Motor neuron (in vitro differentiated cells): Measurements from ENCODE around the gene AGPAT2. TPM values are rescaled to one million over a fixed set of nuclear protein-coding genes. Genes with fewer than 3 reads are reported as not detected.

ENCODE experiments used
- ATAC-seq, 8 experiments: fragments of 200-7000 bp; cut with Tn5 transposase; replicated peaks in 6 of 8; 2 replicates each; pipeline ENCODE4 v1.8.0; 2021; ENCODE audit warnings: mild to moderate bottlenecking in 8 of 8, moderate library complexity in 8 of 8
- H3K27ac ChIP-seq, 2 donors: fragments of 250-450 bp; sonication (Bioruptor Pico); 2 replicates each; pipeline ENCODE4 v1.9.0; 2021; ENCODE audit warnings: antibody characterized with exemption in 2 of 2, mild to moderate bottlenecking in 2 of 2, moderate library complexity in 1 of 2
- H3K4me1 ChIP-seq, 2 donors: fragments of 250-450 bp; sonication (Bioruptor Pico); replicated peaks in 1 of 2; 2 replicates each; pipeline ENCODE4 v1.6.1; 2021; ENCODE audit warnings: antibody characterized with exemption in 2 of 2, mild to moderate bottlenecking in 2 of 2, moderate library complexity in 1 of 2
- H3K4me3 ChIP-seq, 5 donors: fragments of 250-450 bp; sonication (Bioruptor Pico); 2 replicates each; pipeline ENCODE4 v1.9.0; 2021; ENCODE audit warnings: antibody characterized with exemption in 5 of 5, mild to moderate bottlenecking in 5 of 5, moderate library complexity in 4 of 5
- WGBS, 10 experiments: fragments of 450-650 bp; shearing (Covaris generic); methylation state at CpG; one replicate each; pipeline ENCODE4 v1.0.0; 2022; 5-methylcytosine and 5-hydroxymethylcytosine counted together
- in situ Hi-C, 9 experiments: fragments of 400-800 bp; cut with MboI; loops; one replicate each; pipeline ENCODE4 v1.15.0; 2021; ENCODE audit warnings: low sequenced_read_pairs in 9 of 9, low pct_unique_long_range_greater_than_20kb in 2 of 9; ENCODE audit not compliant: unreplicated experiment in 9 of 9
- total RNA-seq, 8 experiments: library from RNA; unstranded; fragments of 300-600 nt; gene quantifications; 2 replicates each; pipeline versions ENCODE4 v1.2.3 to v1.2.4, GENCODE V29; 2022

The AGPAT2 gene
- total RNA-seq = 10 to 100 TPM in 2 of 8 experiments, 1 to 10 TPM in 6; 1.5 to 19.7 (median 4.6) TPM

- peak; percentile 72 to 78 (median 74) for ATAC-seq
- in situ Hi-C loops = no loop called here
- WGBS, 10 experiments = no CpG with 5 or more reads among the region's 106 CpGs
These were observed at the start of gene AGPAT2 for GRCh38 chr9:136686794-136687711. Gene AGPAT2 (minus strand): TSS chr9:136687457. CDS start chr9:136687357, 100 bp downstream.

GRCh38 chr9:136735812-136736480, 48.7 kb upstream of the AGPAT2 start:
- WGBS, 10 experiments = 60% methylated on average over 7 of the region's 21 CpGs; no CpG with 5 or more reads in 9 of the 10 experiments
- in situ Hi-C loops = no loop called here
- Histone ChIP-seq H3K27ac (no peak overlapping the region), H3K4me3 (no peak overlapping the region), H3K4me1 (peaks cover 2% of the 10 kb centered on the region in 2 donors)
- ATAC-seq = peak in 2 of 8 experiments; percentile 19 to 20

More at GRCh38 chr9:136686794-136687711, at the start of gene AGPAT2:
- H3K27ac ChIP-seq = peak within 1 kb of the TSS in 1 of 2 donors; percentile 34
- peaks cover 34 to 59% of the 10 kb centered on the region in 2 donors for H3K4me1 ChIP-seq
- H3K4me3 ChIP-seq = peak within 1 kb of the TSS; percentile 22 to 42 (median 38)

GRCh38 chr9:136734837-136735496, 47.7 kb upstream of the AGPAT2 start:
- no peak overlapping the region for H3K27ac ChIP-seq
- in situ Hi-C loops = no loop called here
- H3K4me3 ChIP-seq = no peak overlapping the region
- H3K4me1 ChIP-seq = no peaks in the 10 kb centered on the region
- 0 to 93% (median 69%) methylated on average over 1 to 9 of the region's 12 CpGs; no CpG with 5 or more reads in 2 of the 10 experiments for WGBS, 10 experiments
- peak in 3 of 8 experiments; percentile 2 to 22 (median 8) for ATAC-seq

- Histone ChIP-seq H3K4me1 (peaks cover 3 to 4% of the 10 kb centered on the region in 2 donors), H3K27ac (no peak overlapping the region), H3K4me3 (no peak overlapping the region)
- 0 to 100% (median 95%) methylated on average over 1 to 5 of the region's 12 CpGs; no CpG with 5 or more reads in 4 of the 10 experiments for WGBS, 10 experiments
- in situ Hi-C loops = no loop called here
- no peak for ATAC-seq
These were observed 46.4 kb upstream of the AGPAT2 start for GRCh38 chr9:136733611-136734010.

DNA sequence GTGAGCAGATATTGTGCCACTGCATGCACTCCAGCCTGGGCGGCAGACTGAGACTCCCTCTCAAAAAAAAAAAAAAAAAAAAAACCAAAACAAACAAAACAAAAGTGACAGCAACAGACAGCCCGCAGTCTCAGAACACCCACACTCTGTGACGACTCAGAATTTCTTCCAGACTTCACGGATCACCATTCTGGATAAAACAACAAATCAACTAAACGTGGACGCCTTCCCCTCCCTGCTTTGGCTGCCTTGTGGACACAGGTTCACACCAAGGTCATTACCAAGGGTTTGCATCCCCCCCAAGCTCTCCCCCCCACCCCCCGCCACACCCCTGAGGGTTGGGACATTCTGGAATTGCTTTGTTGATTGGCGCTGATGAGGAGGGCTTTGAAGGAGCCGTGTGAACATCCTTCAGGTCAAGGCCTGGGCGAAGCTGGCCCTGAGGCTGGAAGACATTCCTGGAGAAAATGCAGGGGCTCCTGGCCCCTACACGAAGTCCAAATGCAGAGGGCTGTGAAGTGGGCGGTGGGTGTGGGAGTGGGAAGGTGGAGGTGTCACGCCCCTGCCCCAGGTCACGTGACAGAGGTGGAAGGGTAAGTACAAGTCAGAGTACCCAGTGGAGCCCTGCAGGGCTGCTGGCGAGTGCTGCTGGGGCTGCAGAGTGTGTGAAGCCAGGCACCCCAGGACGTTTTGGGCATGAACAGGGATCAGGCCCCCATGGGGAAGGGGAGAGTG, 45.4 kb upstream of the AGPAT2 start:
- WGBS, 10 experiments = 20 to 70% (median 58%) methylated on average over 1 to 13 of the region's 16 CpGs; no CpG with 5 or more reads in 4 of the 10 experiments
- H3K4me1 ChIP-seq = peaks cover 3 to 4% of the 10 kb centered on the region in 2 donors
- no peak overlapping the region for H3K4me3 ChIP-seq
- no peak overlapping the region for H3K27ac ChIP-seq
- in situ Hi-C loops = no loop called here
- ATAC-seq = no peak

GRCh38 chr9:136729926-136730325, 42.7 kb upstream of the AGPAT2 start:
- no peak for ATAC-seq
- Histone ChIP-seq H3K27ac (no peak overlapping the region), H3K4me1 (peaks cover 16 to 19% of the 10 kb centered on the region in 2 donors), H3K4me3 (no peak overlapping the region)
- WGBS, 10 experiments = 60 to 94% (median 78%) methylated on average over 2 to 5 of the region's 8 CpGs; no CpG with 5 or more reads in 6 of the 10 experiments
- in situ Hi-C loops = no loop called here

GRCh38 chr9:136729144-136729543, 41.9 kb upstream of the AGPAT2 start:
- peak overlapping the region; percentile 42 to 67 (median 54) for H3K4me3 ChIP-seq
- peaks cover 16 to 19% of the 10 kb centered on the region in 2 donors for H3K4me1 ChIP-seq
- ATAC-seq = peak in 3 of 8 experiments; percentile 4 to 23 (median 16)
- H3K27ac ChIP-seq = no peak overlapping the region
- WGBS, 10 experiments = 33 to 59% (median 40%) methylated on average over 1 to 3 of the region's 7 CpGs; no CpG with 5 or more reads in 6 of the 10 experiments
- in situ Hi-C loops = no loop called here

GRCh38 chr9:136728548-136729123, 41.4 kb upstream of the AGPAT2 start:
- peak overlapping the region; percentile 42 to 67 (median 54) for H3K4me3 ChIP-seq
- H3K27ac ChIP-seq = no peak overlapping the region
- H3K4me1 ChIP-seq = peaks cover 16 to 19% of the 10 kb centered on the region in 2 donors
- in situ Hi-C loops = no loop called here
- peak; percentile 32 to 56 (median 48) for ATAC-seq
- 0 to 14% (median 0%) methylated on average over 1 to 6 of the region's 53 CpGs; no CpG with 5 or more reads in 7 of the 10 experiments for WGBS, 10 experiments

DNA sequence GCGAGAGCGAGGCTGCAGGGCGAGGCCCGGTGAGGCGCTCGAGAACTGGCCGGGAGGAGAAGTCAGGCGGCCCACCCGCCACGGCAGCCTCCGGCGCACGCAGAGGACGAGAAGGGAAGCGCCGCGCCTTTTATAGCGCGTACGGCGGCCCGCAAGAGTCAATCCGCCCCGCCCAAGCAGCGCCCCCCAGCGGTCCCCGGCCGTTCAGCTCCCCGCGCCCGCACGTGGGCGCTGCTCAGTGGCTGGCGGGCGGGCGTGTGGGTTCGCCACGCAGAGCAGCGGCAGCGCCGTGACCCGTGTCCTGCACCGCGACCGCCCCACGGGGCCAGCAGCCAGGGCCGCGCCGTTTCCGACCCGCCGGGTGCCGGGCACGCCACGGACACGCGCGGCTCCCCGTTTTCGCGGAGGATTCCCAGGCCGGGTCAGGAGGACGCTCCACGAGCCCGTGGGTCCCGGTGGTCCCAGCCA, 40.9 kb upstream of the AGPAT2 start:
- in situ Hi-C loops = no loop called here
- H3K4me3 ChIP-seq = peak overlapping the region; percentile 42 to 67 (median 54)
- peak; percentile 60 to 78 (median 72) for ATAC-seq
- WGBS, 10 experiments = no CpG with 5 or more reads among the region's 66 CpGs
- peak overlapping the region; percentile 31 to 71 for H3K27ac ChIP-seq
- peaks cover 16 to 19% of the 10 kb centered on the region in 2 donors for H3K4me1 ChIP-seq

DNA sequence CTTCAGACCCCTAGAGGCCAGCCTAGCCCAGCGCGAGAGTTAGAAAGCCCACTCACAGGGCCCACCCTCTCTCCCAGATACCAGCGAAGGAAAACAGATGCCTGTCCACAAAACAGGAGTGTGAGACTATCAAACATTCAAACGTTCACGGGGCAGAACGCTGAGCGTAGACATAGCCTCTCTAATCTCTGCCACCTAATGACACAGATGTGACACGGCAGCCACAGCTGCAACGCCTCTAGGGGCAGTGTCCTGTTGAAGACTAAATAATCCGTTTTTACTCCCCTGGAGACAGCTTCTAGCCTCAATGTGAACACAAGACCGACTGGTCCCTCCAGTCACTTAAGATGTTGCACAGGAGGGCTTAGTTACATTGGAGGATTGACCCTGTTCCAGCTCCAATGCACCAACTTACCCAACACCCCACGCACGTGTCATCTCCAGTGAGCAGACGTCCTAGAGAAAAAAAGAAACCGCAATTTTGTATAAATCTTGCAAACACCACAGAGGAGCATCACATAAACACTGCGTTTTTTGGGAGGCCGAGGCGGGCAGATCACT, 39.5 kb upstream of the AGPAT2 start:
- peak in 3 of 8 experiments; percentile 2 to 3 (median 2) for ATAC-seq
- Histone ChIP-seq H3K27ac (no peak overlapping the region), H3K4me1 (peaks cover 16 to 19% of the 10 kb centered on the region in 2 donors), H3K4me3 (peak overlapping the region; percentile 42 to 67 (median 54))
- in situ Hi-C loops = no loop called here
- WGBS, 10 experiments = 0 to 60% (median 10%) methylated on average over 1 to 10 of the region's 18 CpGs; no CpG with 5 or more reads in 3 of the 10 experiments

GRCh38 chr9:136726118-136726517, 38.9 kb upstream of the AGPAT2 start:
- 53 to 100% (median 94%) methylated on average over 1 to 9 of the region's 16 CpGs; no CpG with 5 or more reads in 4 of the 10 experiments for WGBS, 10 experiments
- in situ Hi-C loops = no loop called here
- H3K27ac ChIP-seq = no peak overlapping the region
- peaks cover 21 to 23% of the 10 kb centered on the region in 2 donors for H3K4me1 ChIP-seq
- no peak overlapping the region for H3K4me3 ChIP-seq
- no peak for ATAC-seq
